Measurements from ENCODE around the gene SATB2.

SATB2 gene

GRCh38 chr2:199228887-199229819, 228.6 kb downstream of the SATB2 start:
- no peak for TF ChIP-seq CTCF (IDR thresholded peaks at IDR 0.05; ENCODE audit: insufficient read depth, missing control alignments)
- FAIRE-seq (no peak), DNase-seq (ENCODE audit: insufficient read length, low spot score) (no peak)

GRCh38 chr2:199223791-199224190, 233.9 kb downstream of the SATB2 start:
- no peak for TF ChIP-seq CTCF (IDR thresholded peaks at IDR 0.05; ENCODE audit: insufficient read depth, missing control alignments)
- FAIRE-seq (no peak), DNase-seq (ENCODE audit: insufficient read length, low spot score) (no peak)

DNA sequence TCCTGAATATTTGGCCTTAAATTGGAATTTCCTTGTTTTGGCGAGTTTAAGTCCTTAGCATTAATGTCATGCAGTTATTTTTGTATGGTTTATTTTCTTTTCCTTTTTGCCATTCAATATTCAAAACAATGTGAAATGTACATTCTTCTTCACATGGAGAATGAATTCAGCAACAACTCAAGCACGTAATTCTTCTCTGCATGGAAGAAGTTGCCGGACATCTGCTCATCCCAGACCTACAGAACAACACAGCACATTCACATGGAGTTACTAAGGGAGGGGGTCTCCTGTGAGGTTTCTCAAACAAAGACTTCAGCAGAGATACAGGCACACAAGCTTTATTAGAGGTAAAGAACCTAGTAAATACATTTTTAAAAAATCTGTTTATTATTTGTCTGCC, 236.8 kb downstream of the SATB2 start:
- no peak for TF ChIP-seq CTCF (IDR thresholded peaks at IDR 0.05; ENCODE audit: insufficient read depth, missing control alignments)
- FAIRE-seq: no peak

DNA sequence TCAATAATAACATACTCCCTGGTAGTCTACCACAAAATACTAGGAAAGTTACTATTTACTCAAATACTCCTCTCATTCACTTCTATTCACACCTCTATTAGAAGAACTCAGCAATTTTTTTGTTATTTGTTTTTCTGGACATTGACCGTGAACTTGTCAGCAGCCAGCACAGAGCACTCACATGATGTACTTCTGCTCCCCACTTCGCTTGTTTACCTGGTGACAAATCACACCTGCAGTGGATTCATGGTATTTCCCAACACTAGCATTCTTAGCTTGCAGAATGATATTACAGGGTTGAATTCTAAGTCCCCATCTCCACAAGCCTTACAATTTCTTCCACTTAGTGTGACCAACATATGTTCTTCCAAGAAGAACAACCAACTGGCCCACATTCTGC, 238.2 kb downstream of the SATB2 start:
- no peak for DNase-seq (ENCODE audit: insufficient read length, low spot score)
- no peak for TF ChIP-seq CTCF (IDR thresholded peaks at IDR 0.05; ENCODE audit: insufficient read depth, missing control alignments)

More for the DNA sequence above, 236.8 kb downstream of the SATB2 start:
- no peak for DNase-seq (ENCODE audit: insufficient read length, low spot score)

More for the DNA sequence above, 238.2 kb downstream of the SATB2 start:
- no peak for FAIRE-seq

Measured in D721Med (cell line).